Kidney epithelial cell (primary cell): ENCODE results near the gene S100A13. TPM values are rescaled to one million over a fixed set of nuclear protein-coding genes. Genes with fewer than 3 reads are reported as not detected.
"Not testable (repeated sequence)": the region's sequence is repeated elsewhere in the genome, so short reads cannot be mapped to it uniquely, and the experiment has no call there.

ENCODE experiments used
- DNase-seq: peaks from one replicate; pipeline ENCODE4 v3.0.0-alpha.2; 2010; ENCODE audit warnings: low read depth
- H3K27me3 ChIP-seq: 2 replicates; pipeline ENCODE4 v1.6.0; 2011; ENCODE audit warnings: low read length; ENCODE audit not compliant: control insufficient read depth, insufficient read depth
- H3K36me3 ChIP-seq: 2 replicates; pipeline ENCODE4 v1.5.1; 2011; ENCODE audit warnings: low read length; ENCODE audit not compliant: control insufficient read depth, insufficient read depth
- H3K4me3 ChIP-seq: 2 replicates; pipeline ENCODE4 v1.5.1; 2011; ENCODE audit warnings: low read depth, mild to moderate bottlenecking, control low read depth, low read length
- total RNA-seq: library from RNA; depleted of rRNA; stranded (reverse); fragments of >200 nt; gene quantifications from 2 replicates; pipeline ENCODE4 v1.2.3, GENCODE V29; 2015
- TF ChIP-seq, protein P1 (sequence below): IDR thresholded peaks from 2 replicates; pipeline ENCODE4 v1.5.1; 2011; ENCODE audit warnings: mild to moderate bottlenecking, moderate library complexity, low read length, control low read depth, inconsistent platforms; ENCODE audit not compliant: insufficient read depth, poor library complexity, severe bottlenecking

Gene S100A13
- total RNA-seq, 1 donor from 2014 or later: 171 TPM

DNA sequence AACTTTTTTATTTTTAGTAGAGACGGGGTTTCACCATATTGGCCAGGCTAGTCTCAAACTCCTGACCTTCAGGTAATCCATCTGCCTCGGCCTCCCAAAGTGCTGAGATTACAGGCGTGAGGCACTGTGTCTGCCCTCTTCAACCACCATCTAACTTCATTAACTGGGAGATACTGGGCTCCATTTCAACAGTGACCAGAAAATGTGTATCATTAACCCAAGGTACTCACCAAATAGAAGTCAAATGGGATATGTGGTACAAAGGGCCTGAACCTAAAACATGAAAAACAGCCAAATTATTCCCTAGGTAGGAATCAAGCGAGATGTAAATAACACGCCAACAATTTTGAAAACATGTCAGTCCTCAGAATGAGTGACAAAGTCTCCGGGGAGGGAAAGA is 42.3 kb upstream of the S100A13 start:
- H3K4me3 ChIP-seq: peak overlapping the region; percentile 98
- no peaks in the 10 kb centered on the region for H3K27me3 ChIP-seq
- H3K36me3 ChIP-seq: no peaks in the 10 kb centered on the region
- TF ChIP-seq, protein P1, sequence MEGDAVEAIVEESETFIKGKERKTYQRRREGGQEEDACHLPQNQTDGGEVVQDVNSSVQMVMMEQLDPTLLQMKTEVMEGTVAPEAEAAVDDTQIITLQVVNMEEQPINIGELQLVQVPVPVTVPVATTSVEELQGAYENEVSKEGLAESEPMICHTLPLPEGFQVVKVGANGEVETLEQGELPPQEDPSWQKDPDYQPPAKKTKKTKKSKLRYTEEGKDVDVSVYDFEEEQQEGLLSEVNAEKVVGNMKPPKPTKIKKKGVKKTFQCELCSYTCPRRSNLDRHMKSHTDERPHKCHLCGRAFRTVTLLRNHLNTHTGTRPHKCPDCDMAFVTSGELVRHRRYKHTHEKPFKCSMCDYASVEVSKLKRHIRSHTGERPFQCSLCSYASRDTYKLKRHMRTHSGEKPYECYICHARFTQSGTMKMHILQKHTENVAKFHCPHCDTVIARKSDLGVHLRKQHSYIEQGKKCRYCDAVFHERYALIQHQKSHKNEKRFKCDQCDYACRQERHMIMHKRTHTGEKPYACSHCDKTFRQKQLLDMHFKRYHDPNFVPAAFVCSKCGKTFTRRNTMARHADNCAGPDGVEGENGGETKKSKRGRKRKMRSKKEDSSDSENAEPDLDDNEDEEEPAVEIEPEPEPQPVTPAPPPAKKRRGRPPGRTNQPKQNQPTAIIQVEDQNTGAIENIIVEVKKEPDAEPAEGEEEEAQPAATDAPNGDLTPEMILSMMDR: no peak
- DNase-seq: no peak

- DNase-seq, H3K4me3 ChIP-seq, H3K27me3 ChIP-seq, H3K36me3 ChIP-seq: not testable (repeated sequence)
Measured at GRCh38 chr1:153668672-153669071, 41.4 kb upstream of the S100A13 start.

DNA sequence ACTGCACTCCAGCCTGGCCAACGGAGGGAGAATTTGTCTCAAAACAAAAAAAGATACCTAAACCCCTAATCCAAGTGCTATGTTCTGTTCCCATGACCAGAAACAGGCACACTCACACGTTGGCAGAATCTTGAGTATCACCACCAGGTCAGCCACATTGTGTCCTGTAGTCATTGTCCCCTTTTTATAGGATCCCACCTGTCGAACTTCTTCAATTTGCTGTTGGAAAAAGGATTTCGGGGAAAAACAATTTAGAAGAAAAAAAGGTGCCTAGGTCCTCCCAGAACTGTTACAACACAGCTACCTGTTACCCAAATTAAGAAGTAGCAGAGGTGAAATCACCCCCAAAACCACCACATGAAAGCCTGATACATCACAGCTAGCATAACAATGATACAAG is 40.1 kb upstream of the S100A13 start:
- Histone ChIP-seq H3K36me3 (peaks cover 1% of the 10 kb centered on the region), H3K4me3 (no peak overlapping the region), H3K27me3 (no peaks in the 10 kb centered on the region)
- DNase-seq: no peak
- TF ChIP-seq, protein P1: no peak

GRCh38 chr1:153663211-153663610 is 35.9 kb upstream of the S100A13 start:
- TF ChIP-seq, protein P1: no peak
- no peak overlapping the region for H3K4me3 ChIP-seq
- H3K27me3 ChIP-seq: no peaks in the 10 kb centered on the region
- DNase-seq: no peak
- peaks cover 1% of the 10 kb centered on the region for H3K36me3 ChIP-seq

DNA sequence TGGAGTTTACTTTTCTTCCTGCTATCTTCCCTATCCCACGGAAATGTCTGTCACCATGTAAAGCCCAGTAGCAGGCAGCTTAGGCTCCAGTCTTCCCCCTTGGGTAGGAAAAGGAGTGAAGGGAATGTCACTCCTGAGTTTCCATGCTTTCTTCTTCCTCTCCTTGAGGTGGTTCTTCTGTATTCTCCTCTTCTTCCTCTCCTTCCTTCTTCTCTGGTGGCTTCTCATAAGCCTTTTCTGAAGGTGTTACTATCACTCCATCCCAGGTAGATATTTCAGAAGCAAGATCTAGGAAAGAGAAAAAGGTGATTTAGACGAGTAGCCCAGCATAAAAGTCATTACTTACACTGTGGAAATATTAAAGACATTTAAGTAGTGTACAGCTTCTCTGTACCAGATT is 35.0 kb upstream of the S100A13 start:
- TF ChIP-seq, protein P1: no peak
- no peak for DNase-seq
- Histone ChIP-seq H3K4me3 (no peak overlapping the region), H3K36me3 (peaks cover 1% of the 10 kb centered on the region), H3K27me3 (no peaks in the 10 kb centered on the region)

DNA sequence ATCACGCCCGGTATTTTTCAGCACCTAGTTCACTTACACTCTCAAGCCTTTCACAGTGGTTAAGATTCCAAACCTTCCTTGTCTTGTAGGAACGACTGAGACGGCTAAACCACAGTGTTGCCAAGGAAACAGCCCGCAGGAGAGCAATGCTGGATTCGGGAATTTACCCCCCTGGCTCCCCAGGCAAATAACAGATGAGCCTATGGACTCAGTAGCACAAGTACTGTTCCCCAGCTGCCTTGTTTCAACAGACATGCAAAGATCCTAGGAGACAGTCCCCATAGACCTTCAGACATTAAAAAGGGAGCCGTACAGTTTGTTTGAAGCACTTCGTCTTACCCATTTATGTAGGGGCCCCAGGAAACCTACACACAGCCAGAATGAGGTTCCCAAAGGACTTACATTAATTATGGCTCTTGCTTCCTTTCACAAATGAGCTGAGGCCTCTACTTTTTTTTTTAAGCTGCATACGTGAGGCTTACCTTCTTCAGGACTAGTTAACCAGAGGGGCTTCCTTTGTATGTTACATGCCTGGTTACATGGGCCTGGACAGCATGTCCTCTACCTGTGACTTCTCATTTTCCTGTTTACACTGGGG is 33.9 kb upstream of the S100A13 start:
- TF ChIP-seq, protein P1: no peak
- no peaks in the 10 kb centered on the region for H3K27me3 ChIP-seq
- DNase-seq: no peak
- H3K36me3 ChIP-seq: peaks cover 1% of the 10 kb centered on the region
- H3K4me3 ChIP-seq: no peak overlapping the region
